Erythroblast (primary cell): ENCODE results near the gene LRMDA.

Experiments
- DNase-seq, 2 experiments: peaks; one replicate each; lab custom pipeline; 2025; lab: John Stamatoyannopoulos, UW
- GATA1 ChIP-seq: IDR thresholded peaks from 2 replicates; pipeline ENCODE4 v1.6.1; 2011; ENCODE audit warnings: low read depth, mild to moderate bottlenecking, control low read depth, low read length, moderate library complexity
- POLR2A ChIP-seq: IDR thresholded peaks from 2 replicates; pipeline ENCODE4 v1.6.1; 2011; ENCODE audit warnings: mild to moderate bottlenecking, low read length

Gene LRMDA

GRCh38 chr10:76089556-76090180 lies 658.2 kb downstream of the LRMDA start:
- TF ChIP-seq POLR2A (no peak), GATA1 (no peak)

GRCh38 chr10:76091926-76092325 lies 660.5 kb downstream of the LRMDA start:
- no peak for TF ChIP-seq GATA1
- no peak for TF ChIP-seq POLR2A
- DNase-seq = no peak

More at GRCh38 chr10:76089556-76090180, 658.2 kb downstream of the LRMDA start:
- no peak for DNase-seq

GRCh38 chr10:76106611-76107010 lies 675.2 kb downstream of the LRMDA start:
- TF ChIP-seq GATA1 = no peak
- TF ChIP-seq POLR2A = no peak
- no peak for DNase-seq

GRCh38 chr10:76108563-76109359 lies 677.3 kb downstream of the LRMDA start:
- TF ChIP-seq POLR2A (no peak), GATA1 (no peak)
- no peak for DNase-seq

GRCh38 chr10:76111404-76111803 lies 680.0 kb downstream of the LRMDA start:
- TF ChIP-seq GATA1 (no peak), POLR2A (no peak)
- no peak for DNase-seq

- no peak for DNase-seq
- TF ChIP-seq POLR2A (no peak), GATA1 (no peak)
Observed at GRCh38 chr10:76111986-76112825, 680.8 kb downstream of the LRMDA start.

- no peak for DNase-seq
- TF ChIP-seq GATA1 (no peak), POLR2A (no peak)
Observed at GRCh38 chr10:76112826-76113150, 681.4 kb downstream of the LRMDA start.

GRCh38 chr10:76113952-76114351 lies 682.5 kb downstream of the LRMDA start:
- TF ChIP-seq GATA1 (no peak), POLR2A (no peak)
- no peak for DNase-seq

- no peak for DNase-seq
- TF ChIP-seq POLR2A (no peak), GATA1 (no peak)
Observed at GRCh38 chr10:76114581-76115001, 683.2 kb downstream of the LRMDA start.

- DNase-seq = no peak
- no peak for TF ChIP-seq GATA1
- no peak for TF ChIP-seq POLR2A
Observed at GRCh38 chr10:76115131-76115470, 683.7 kb downstream of the LRMDA start.

- no peak for TF ChIP-seq GATA1
- TF ChIP-seq POLR2A = no peak
Observed at GRCh38 chr10:76115471-76116155, 684.2 kb downstream of the LRMDA start.

GRCh38 chr10:76116523-76116922 lies 685.1 kb downstream of the LRMDA start:
- TF ChIP-seq POLR2A = no peak
- no peak for TF ChIP-seq GATA1
- DNase-seq = no peak

More at GRCh38 chr10:76115471-76116155, 684.2 kb downstream of the LRMDA start:
- no peak for DNase-seq

- no peak for DNase-seq
- TF ChIP-seq POLR2A (no peak), GATA1 (no peak)
Observed at GRCh38 chr10:76117949-76118348, 686.5 kb downstream of the LRMDA start.

GRCh38 chr10:76119036-76119435 lies 687.6 kb downstream of the LRMDA start:
- no peak for TF ChIP-seq POLR2A

More at GRCh38 chr10:76119036-76119435, 687.6 kb downstream of the LRMDA start:
- DNase-seq = no peak
